Thyroid gland (tissue), 4 donors: ENCODE data around the gene OPN1SW. TPM values are rescaled to one million over a fixed set of nuclear protein-coding genes. Genes with fewer than 3 reads are reported as not detected.

ENCODE experiments used
- DNase-seq, 2 donors: peaks; one replicate each; pipeline ENCODE4 v3.0.0-alpha.2; 2019
- H3K27ac ChIP-seq, 3 donors: fragments of 200-600 bp; sonication (generic); 1 replicate in 2 of 3; 2 replicates in 1 of 3; pipeline ENCODE4 v1.5.1; 2016 to 2019; ENCODE audit warnings: mild to moderate bottlenecking in 1 of 3, moderate library complexity in 1 of 3
- H3K27me3 ChIP-seq: fragments of 200-600 bp; sonication (generic); one replicate; pipeline ENCODE4 v1.5.1; 2019
- H3K36me3 ChIP-seq, 2 donors: fragments of 200-600 bp; sonication (generic); one replicate each; pipeline ENCODE4 v1.5.1; 2016 to 2019
- H3K4me1 ChIP-seq, 2 donors: fragments of 200-600 bp; sonication (generic); one replicate each; pipeline ENCODE4 v1.5.1; 2017 to 2019
- H3K4me3 ChIP-seq, 3 donors: fragments of 200-600 bp; sonication (generic); replicated peaks in 1 of 3; 1 replicate in 2 of 3; 2 replicates in 1 of 3; pipeline ENCODE4 v1.5.1; 2016; ENCODE audit warnings: mild to moderate bottlenecking in 1 of 3
- H3K9me3 ChIP-seq: fragments of 200-600 bp; sonication (generic); one replicate; pipeline ENCODE4 v1.5.1; 2017
- CTCF ChIP-seq, 6 experiments: fragments of 200-600 bp in 3 of 6; fragments of 450-650 bp in 3 of 6; sonication (generic) in 3 of 6; IDR thresholded peaks; one replicate each; pipeline ENCODE4 v1.5.1; 2016 to 2019; ENCODE audit warnings: antibody characterized with exemption in 6 of 6, mild to moderate bottlenecking in 2 of 6, inconsistent platforms in 1 of 6, moderate library complexity in 1 of 6
- POLR2A ChIP-seq, 2 donors: fragments of 450-650 bp; IDR thresholded peaks; one replicate each; pipeline ENCODE4 v1.6.1; 2017; ENCODE audit warnings: antibody characterized with exemption in 2 of 2, mild to moderate bottlenecking in 2 of 2, moderate library complexity in 1 of 2
- WGBS, 2 donors: methylation state at CpG; one replicate each; pipeline ENCODE4 v1.1.5; 2017; 5-methylcytosine and 5-hydroxymethylcytosine counted together
- intact Hi-C: fragments of 100-400 bp; cut with DNase I; formaldehyde crosslinking; loops from one replicate; pipeline ENCODE4 v1.15.1; 2023
- total RNA-seq, 4 donors: library from RNA; depleted of rRNA; stranded (reverse); fragments of >200 nt; gene quantifications; one replicate each; pipeline ENCODE4 v1.2.3, GENCODE V29; 2016

The OPN1SW gene
- total RNA-seq, 4 donors from 2014 or later: not detected

- intact Hi-C loops: no loop called here
- no peak for DNase-seq
- 91 to 93% methylated on average over 8 of the region's 8 CpGs for WGBS, 2 donors
- Histone ChIP-seq H3K4me1 (no peaks in the 10 kb centered on the region), H3K27me3 (no peaks in the 10 kb centered on the region), H3K9me3 (no peaks in the 10 kb centered on the region), H3K27ac (no peak overlapping the region), H3K36me3 (no peaks in the 10 kb centered on the region), H3K4me3 (no peak overlapping the region)
- TF ChIP-seq POLR2A (IDR thresholded peaks at IDR 0.05) (no peak), CTCF (IDR thresholded peaks at IDR 0.05) (no peak)
Observed at GRCh38 chr7:128807191-128807590, 31.6 kb upstream of the OPN1SW start.

- no peaks in the 10 kb centered on the region for H3K36me3 ChIP-seq
Observed at GRCh38 chr7:128805225-128805624, 29.6 kb upstream of the OPN1SW start.

GRCh38 chr7:128804484-128804883, 28.9 kb upstream of the OPN1SW start:
- Histone ChIP-seq H3K27me3 (no peaks in the 10 kb centered on the region), H3K4me3 (no peak overlapping the region), H3K4me1 (no peaks in the 10 kb centered on the region), H3K36me3 (no peaks in the 10 kb centered on the region), H3K9me3 (no peaks in the 10 kb centered on the region), H3K27ac (no peak overlapping the region)
- WGBS, 2 donors: 81 to 89% methylated on average over 5 to 6 of the region's 6 CpGs
- DNase-seq: no peak
- intact Hi-C loops: no loop called here
- no peak for TF ChIP-seq CTCF (IDR thresholded peaks at IDR 0.05)
- TF ChIP-seq POLR2A (IDR thresholded peaks at IDR 0.05): no peak

More at GRCh38 chr7:128805225-128805624, 29.6 kb upstream of the OPN1SW start:
- WGBS, 2 donors: 87 to 99% methylated on average over 5 of the region's 5 CpGs
- H3K4me3 ChIP-seq: no peak overlapping the region
- DNase-seq: no peak
- no peaks in the 10 kb centered on the region for H3K9me3 ChIP-seq
- intact Hi-C loops: no loop called here
- H3K4me1 ChIP-seq: no peaks in the 10 kb centered on the region
- no peak overlapping the region for H3K27ac ChIP-seq
- TF ChIP-seq CTCF (IDR thresholded peaks at IDR 0.05) (no peak), POLR2A (IDR thresholded peaks at IDR 0.05) (no peak)
- H3K27me3 ChIP-seq: no peaks in the 10 kb centered on the region

GRCh38 chr7:128801667-128802418, 26.2 kb upstream of the OPN1SW start:
- H3K4me1 ChIP-seq: no peaks in the 10 kb centered on the region
- no peaks in the 10 kb centered on the region for H3K27me3 ChIP-seq
- DNase-seq: no peak
- H3K4me3 ChIP-seq: no peak overlapping the region
- TF ChIP-seq CTCF (IDR thresholded peaks at IDR 0.05) (no peak), POLR2A (IDR thresholded peaks at IDR 0.05) (no peak)
- WGBS, 2 donors: 93 to 96% methylated on average over 2 of the region's 2 CpGs
- intact Hi-C loops: no loop called here
- H3K9me3 ChIP-seq: no peaks in the 10 kb centered on the region
- H3K36me3 ChIP-seq: no peaks in the 10 kb centered on the region
- H3K27ac ChIP-seq: no peak overlapping the region

- Histone ChIP-seq H3K27me3 (no peaks in the 10 kb centered on the region), H3K36me3 (no peaks in the 10 kb centered on the region), H3K4me1 (no peaks in the 10 kb centered on the region), H3K4me3 (no peak overlapping the region), H3K9me3 (no peaks in the 10 kb centered on the region), H3K27ac (no peak overlapping the region)
- 95 to 96% methylated on average over 9 of the region's 9 CpGs for WGBS, 2 donors
- DNase-seq: no peak
- TF ChIP-seq CTCF (IDR thresholded peaks at IDR 0.05) (no peak), POLR2A (IDR thresholded peaks at IDR 0.05) (no peak)
- intact Hi-C loops: no loop called here
Observed at GRCh38 chr7:128801003-128801402, 25.4 kb upstream of the OPN1SW start.
